K562 (cell line): ENCODE data around the gene FBXL2. TPM values are rescaled to one million over a fixed set of nuclear protein-coding genes. Genes with fewer than 3 reads are reported as not detected.
A peak's percentile ranks its signal among the peaks of the same experiment; 100 is the strongest.

Source experiments
- ARNT ChIP-seq, 2 experiments: fragments of 450-650 bp; IDR thresholded peaks; 2 replicates each; pipeline ENCODE4 v1.6.1; 2016; ENCODE audit warnings: mild to moderate bottlenecking in 1 of 2
- ETV1 ChIP-seq: fragments of 450-650 bp; conservative IDR thresholded peaks from 2 replicates; pipeline ENCODE4 v1.6.1; 2016; ENCODE audit warnings: missing genetic modification characterization, control low read depth, low read depth, missing compliant biosample characterization
- FUS ChIP-seq: fragments of 200-400 bp; formaldehyde crosslinking; optimal IDR thresholded peaks from 2 replicates; pipeline ENCODE3; 2017; ENCODE audit warnings: low read depth, low read length
- HCFC1 ChIP-seq: IDR thresholded peaks from 2 replicates; pipeline ENCODE4 v1.6.1; 2012; ENCODE audit warnings: low read depth, low read length, improper control_type of control experiment
- HNRNPK ChIP-seq: fragments of 200-400 bp; formaldehyde crosslinking; IDR thresholded peaks from one replicate; pipeline ENCODE4 v1.6.1; 2018; ENCODE audit warnings: mild to moderate bottlenecking, low read depth, low read length; ENCODE audit not compliant: poor library complexity, severe bottlenecking
- HNRNPUL1 ChIP-seq: fragments of 200-400 bp; formaldehyde crosslinking; IDR thresholded peaks from 2 replicates; pipeline ENCODE4 v1.6.1; 2017; ENCODE audit warnings: low read length
- HOXB6 ChIP-seq: fragments of 250-450 bp; sonication (Bioruptor Pico); IDR thresholded peaks from 2 replicates; pipeline ENCODE4 v1.5.1; 2022; ENCODE audit warnings: mild to moderate bottlenecking, borderline replicate concordance
- ID3 ChIP-seq, 2 experiments: fragments of 250-450 bp in 1 of 2; fragments of 450-650 bp in 1 of 2; sonication (Bioruptor Pico) in 1 of 2; IDR thresholded peaks; 2 replicates each; pipeline versions ENCODE4 v1.6.1 to v1.8.0; 2016 to 2021; ENCODE audit warnings: mild to moderate bottlenecking in 2 of 2, moderate library complexity in 2 of 2, missing compliant biosample characterization in 1 of 2, missing genetic modification characterization in 1 of 2
- JUNB ChIP-seq: fragments of 450-650 bp; formaldehyde crosslinking; conservative IDR thresholded peaks from 2 replicates; pipeline ENCODE4 v1.4.0; 2020; ENCODE audit warnings: mild to moderate bottlenecking
- KDM5B ChIP-seq: fragments of 200-600 bp; sonication (generic); IDR thresholded peaks from 2 replicates; pipeline ENCODE4 v1.6.1; 2012; ENCODE audit warnings: low read depth, mild to moderate bottlenecking, moderate library complexity, low read length, control low read depth, inconsistent platforms; ENCODE audit not compliant: insufficient replicate concordance
- MXI1 ChIP-seq: IDR thresholded peaks from 2 replicates; pipeline ENCODE4 v1.6.1; 2011; ENCODE audit warnings: low read depth, mild to moderate bottlenecking, improper control_type of control experiment, low read length
- NCOA4 ChIP-seq: fragments of 450-650 bp; IDR thresholded peaks from 2 replicates; pipeline ENCODE4 v1.6.1; 2018; ENCODE audit warnings: mild to moderate bottlenecking; ENCODE audit not compliant: partially characterized antibody
- NFATC3 ChIP-seq: fragments of 450-650 bp; IDR thresholded peaks from 2 replicates; pipeline ENCODE4 v1.6.1; 2017; ENCODE audit warnings: mild to moderate bottlenecking
- PML ChIP-seq: IDR thresholded peaks from 2 replicates; pipeline ENCODE4 v1.6.1; 2012; ENCODE audit warnings: low read length, inconsistent platforms
- RAD21 ChIP-seq, 2 experiments: fragments of 250-450 bp in 1 of 2; fragments of 450-650 bp in 1 of 2; sonication (Bioruptor Pico) in 1 of 2; formaldehyde crosslinking in 1 of 2; IDR thresholded peaks in 1 of 2; conservative IDR thresholded peaks in 1 of 2; 2 replicates each; pipeline versions ENCODE4 v1.4.0 to v1.8.0; 2020 to 2022; ENCODE audit warnings: mild to moderate bottlenecking in 2 of 2, moderate library complexity in 1 of 2
- RBM15 ChIP-seq: fragments of 200-400 bp; formaldehyde crosslinking; IDR thresholded peaks from 2 replicates; pipeline ENCODE4 v1.6.1; 2018; ENCODE audit warnings: mild to moderate bottlenecking, low read length, moderate library complexity; ENCODE audit not compliant: insufficient read depth
- SLC30A9 ChIP-seq: fragments of 250-450 bp; sonication (Bioruptor Pico); IDR thresholded peaks from 2 replicates; pipeline ENCODE4 v1.8.0; 2022; ENCODE audit warnings: mild to moderate bottlenecking, moderate library complexity
- TOE1 ChIP-seq, 2 experiments: fragments of 450-650 bp in 1 of 2; sonication (generic) in 1 of 2; formaldehyde crosslinking in 1 of 2; IDR thresholded peaks; 2 replicates each; pipeline versions ENCODE4 v1.7.1 to v1.8.0; 2016 to 2022; ENCODE audit warnings: borderline replicate concordance in 2 of 2, mild to moderate bottlenecking in 2 of 2, antibody characterized with exemption in 1 of 2, inconsistent platforms in 1 of 2, low read depth in 1 of 2, missing genetic modification reagents in 1 of 2, moderate library complexity in 1 of 2
- TSHZ1 ChIP-seq: fragments of 250-450 bp; sonication (Bioruptor Pico); IDR thresholded peaks from 2 replicates; pipeline ENCODE4 v1.4.0; 2020; ENCODE audit warnings: mild to moderate bottlenecking, moderate library complexity
- ZC3H4 ChIP-seq: sonication (generic); formaldehyde crosslinking; IDR thresholded peaks from 2 replicates; pipeline ENCODE4 v1.9.0; 2021; ENCODE audit warnings: missing genetic modification reagents, borderline replicate concordance
- ZC3H8 ChIP-seq: fragments of 450-650 bp; IDR thresholded peaks from 2 replicates; pipeline ENCODE4 v1.6.1; 2017
- polyA plus RNA-seq, 8 experiments: library from polyadenylated mRNA; depleted of rRNA in 4 of 8; stranded (reverse) in 5 of 8; unstranded in 3 of 8; fragments of >200 nt; fragmentation: Nextera tagmentation in 2 of 8; fragmentation: Illumina TruSeq in 1 of 8; extraction: Ambion mirVana in 2 of 8; extraction: Trizol in 1 of 8; gene quantifications; 2 replicates each; pipeline versions ENCODE4 v1.2.1 to v1.2.3, GENCODE V29; 2011 to 2014; ENCODE audit warnings: inconsistent platforms in 1 of 8, missing spikeins in 1 of 8
- total RNA-seq, 7 experiments: library from RNA; depleted of rRNA in 6 of 7; stranded (reverse); fragments of >200 nt in 6 of 7; fragmentation: Illumina TruSeq in 2 of 7; extraction: Trizol in 2 of 7; gene quantifications; 2 replicates each; pipeline versions ENCODE4 v1.2.1 to v1.2.3, GENCODE V29; 2011 to 2021; ENCODE audit warnings: low replicate concordance in 1 of 7
- TF ChIP-seq, protein P1 (sequence below): sonication (generic); IDR thresholded peaks from 2 replicates; pipeline ENCODE4 v1.6.1; 2016

Gene FBXL2
- total and polyA plus RNA-seq, 9 of the 15 experiments (the other 6 are each of a cell fraction or from before 2014, with no cell fraction given) = 1.3 to 6.9 (median 1.9) TPM

DNA sequence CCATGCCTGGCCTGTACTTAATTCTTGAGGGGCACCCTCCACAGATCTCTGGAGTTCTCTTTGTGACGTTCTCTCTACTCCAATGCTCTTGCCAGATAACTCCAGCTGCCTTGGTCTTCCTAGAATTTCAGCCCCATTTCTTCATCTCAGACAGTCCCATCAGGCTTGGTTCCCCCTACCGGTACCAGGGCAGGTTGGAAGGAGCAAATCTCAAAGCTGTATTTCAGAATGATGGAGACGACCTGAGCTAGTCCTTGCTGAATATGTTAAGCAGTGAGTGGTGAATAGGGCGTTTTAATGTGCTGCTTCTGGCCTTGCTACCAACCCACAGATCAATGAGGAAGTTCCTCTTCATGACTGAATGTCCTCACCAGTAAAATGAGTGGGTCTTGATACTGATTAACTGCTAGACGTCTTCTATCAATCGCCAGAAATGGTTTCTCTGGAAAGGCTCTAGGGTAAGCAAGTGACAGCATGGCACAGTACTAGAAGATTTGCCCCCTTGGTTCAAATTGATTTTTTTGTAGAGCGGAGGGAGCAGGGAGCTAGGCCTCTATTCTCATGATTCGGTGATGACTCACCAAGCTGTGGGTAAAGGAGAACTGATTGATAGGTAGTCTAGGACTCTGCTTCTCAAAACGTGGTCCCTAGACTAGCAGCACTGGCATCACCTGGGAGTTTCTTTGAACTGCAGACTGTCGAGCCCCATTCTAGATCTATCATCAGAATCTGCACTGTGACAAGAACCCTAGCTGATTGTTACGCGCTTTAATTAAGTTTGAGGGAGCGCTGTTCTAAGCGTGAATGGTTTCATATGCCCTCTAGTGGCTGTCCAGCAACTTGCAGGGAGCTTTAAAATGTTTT is 95.2 kb downstream of the FBXL2 start (continued):
- TF ChIP-seq HCFC1 = no peak
- TF ChIP-seq FUS = no peak
- no peak for TF ChIP-seq KDM5B
- no peak for TF ChIP-seq RBM15
- TF ChIP-seq ID3 (CRISPR knock-in tag; IDR thresholded peaks at IDR 0.05) = no peak
- 0 out of 2 replicates have a peak, but pooled peaks have one; percentile 16 for TF ChIP-seq ID3 (tag; IDR thresholded peaks at IDR 0.05)
- no peak for TF ChIP-seq TSHZ1 (CRISPR knock-in tag)
- no peak for TF ChIP-seq JUNB (CRISPR knock-in tag)
- TF ChIP-seq HNRNPUL1 = no peak
- peak in 1 of 2 experiments; percentile 27; a peak in 1 of 4 replicates for TF ChIP-seq ARNT (IDR thresholded peaks at IDR 0.05)
- TF ChIP-seq, protein P1, sequence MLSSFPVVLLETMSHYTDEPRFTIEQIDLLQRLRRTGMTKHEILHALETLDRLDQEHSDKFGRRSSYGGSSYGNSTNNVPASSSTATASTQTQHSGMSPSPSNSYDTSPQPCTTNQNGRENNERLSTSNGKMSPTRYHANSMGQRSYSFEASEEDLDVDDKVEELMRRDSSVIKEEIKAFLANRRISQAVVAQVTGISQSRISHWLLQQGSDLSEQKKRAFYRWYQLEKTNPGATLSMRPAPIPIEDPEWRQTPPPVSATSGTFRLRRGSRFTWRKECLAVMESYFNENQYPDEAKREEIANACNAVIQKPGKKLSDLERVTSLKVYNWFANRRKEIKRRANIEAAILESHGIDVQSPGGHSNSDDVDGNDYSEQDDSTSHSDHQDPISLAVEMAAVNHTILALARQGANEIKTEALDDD = no peak
- TF ChIP-seq PML = no peak
- no peak for TF ChIP-seq TOE1 (IDR thresholded peaks at IDR 0.05; ENCODE audit: borderline replicate concordance)
- no peak for TF ChIP-seq TOE1 (CRISPR knock-in tag; IDR thresholded peaks at IDR 0.05; ENCODE audit: borderline replicate concordance, low read depth)
- no peak for TF ChIP-seq HOXB6
- TF ChIP-seq ZC3H4 (CRISPR knock-in tag) = no peak
- no peak for TF ChIP-seq NFATC3
- TF ChIP-seq HNRNPK = no peak
- peak; percentile 91 to 96 for TF ChIP-seq RAD21 (CRISPR knock-in tag; conservative IDR thresholded peaks at IDR 0.05 in 1 of 2, IDR thresholded peaks at IDR 0.05 in 1 of 2)
- no peak for TF ChIP-seq NCOA4
- no peak for TF ChIP-seq ZC3H8
- TF ChIP-seq MXI1 = no peak
- no peak for TF ChIP-seq ETV1 (tag)
- no peak for TF ChIP-seq SLC30A9 (CRISPR knock-in tag)
